Skeletal muscle tissue (tissue), 4 donors: Measurements from ENCODE around the gene BUB1B. TPM values are rescaled to one million over a fixed set of nuclear protein-coding genes. Genes with fewer than 3 reads are reported as not detected.
"Not testable (repeated sequence)": the region's sequence is repeated elsewhere in the genome, so short reads cannot be mapped to it uniquely, and the experiment has no call there.

Source experiments
- H3K27ac ChIP-seq: one replicate; pipeline ENCODE4 v1.7.0; 2013; ENCODE audit warnings: mild to moderate bottlenecking, low read depth, low read length, inconsistent platforms
- H3K27me3 ChIP-seq, 3 donors: one replicate each; pipeline ENCODE4 v1.7.0; 2013; ENCODE audit warnings: low read length in 3 of 3; ENCODE audit not compliant: control insufficient read depth in 3 of 3, insufficient read depth in 3 of 3
- H3K36me3 ChIP-seq, 3 donors: one replicate each; pipeline ENCODE4 v1.7.0; 2013; ENCODE audit warnings: low read length in 3 of 3; ENCODE audit not compliant: control insufficient read depth in 3 of 3, insufficient read depth in 3 of 3
- H3K4me1 ChIP-seq, 3 donors: one replicate each; pipeline ENCODE4 v1.7.0; 2013; ENCODE audit warnings: low read length in 3 of 3, mild to moderate bottlenecking in 3 of 3; ENCODE audit not compliant: control insufficient read depth in 3 of 3, insufficient read depth in 3 of 3
- H3K4me3 ChIP-seq, 3 donors: one replicate each; pipeline ENCODE4 v1.7.0; 2013; ENCODE audit warnings: low read length in 3 of 3
- H3K9ac ChIP-seq, 3 donors: one replicate each; pipeline ENCODE4 v1.7.0; 2013; ENCODE audit warnings: low read length in 3 of 3, mild to moderate bottlenecking in 3 of 3, moderate library complexity in 2 of 3, low read depth in 1 of 3
- H3K9me3 ChIP-seq, 3 donors: one replicate each; pipeline ENCODE4 v1.7.0; 2013; ENCODE audit warnings: low read length in 3 of 3; ENCODE audit not compliant: control insufficient read depth in 3 of 3
- total RNA-seq: library from RNA; depleted of rRNA; stranded (reverse); fragments of >200 nt; gene quantifications from one replicate; pipeline ENCODE4 v1.2.3, GENCODE V29; 2014
- donor health status: Osteomylitis.

The BUB1B gene
- total RNA-seq, 1 donor from 2014 or later = 8.4 TPM

- not testable (repeated sequence) for H3K36me3 ChIP-seq, H3K9me3 ChIP-seq, H3K9ac ChIP-seq, H3K4me3 ChIP-seq, H3K27me3 ChIP-seq, H3K27ac ChIP-seq
- peaks cover 19 to 22% (median 20%) of the 10 kb centered on the region in 3 donors for H3K4me1 ChIP-seq
Measured at GRCh38 chr15:40154821-40155220, 6.0 kb upstream of the BUB1B start.

GRCh38 chr15:40155270-40155910 is 5.5 kb upstream of the BUB1B start:
- Histone ChIP-seq H3K4me3 (no peak overlapping the region), H3K27me3 (no peaks in the 10 kb centered on the region), H3K9ac (no peak overlapping the region), H3K4me1 (peaks cover 13 to 17% (median 16%) of the 10 kb centered on the region in 3 donors), H3K9me3 (no peaks in the 10 kb centered on the region), H3K27ac (no peak overlapping the region), H3K36me3 (no peaks in the 10 kb centered on the region)

- Histone ChIP-seq H3K9ac (no peak overlapping the region), H3K27me3 (no peaks in the 10 kb centered on the region), H3K36me3 (no peaks in the 10 kb centered on the region), H3K27ac (no peak overlapping the region), H3K4me1 (peaks cover 4 to 12% (median 10%) of the 10 kb centered on the region in 3 donors), H3K9me3 (no peaks in the 10 kb centered on the region), H3K4me3 (no peak overlapping the region)
Measured at GRCh38 chr15:40157778-40158447, 3.0 kb upstream of the BUB1B start.

- Histone ChIP-seq H3K4me3 (no peak overlapping the region), H3K27ac (no peak overlapping the region), H3K27me3 (no peaks in the 10 kb centered on the region), H3K9me3 (no peaks in the 10 kb centered on the region), H3K9ac (no peak overlapping the region), H3K4me1 (peaks cover 4 to 12% (median 10%) of the 10 kb centered on the region in 3 donors), H3K36me3 (no peaks in the 10 kb centered on the region)
Measured at GRCh38 chr15:40160021-40160420, 848 bp upstream of the BUB1B start.

- no peak overlapping the region for H3K27ac ChIP-seq
- no peaks in the 10 kb centered on the region for H3K36me3 ChIP-seq
- H3K27me3 ChIP-seq = no peaks in the 10 kb centered on the region
- H3K9ac ChIP-seq = no peak overlapping the region
- peaks cover 4 to 12% (median 10%) of the 10 kb centered on the region in 3 donors for H3K4me1 ChIP-seq
- no peak overlapping the region for H3K4me3 ChIP-seq
- no peaks in the 10 kb centered on the region for H3K9me3 ChIP-seq
Measured at GRCh38 chr15:40161693-40162391, 973 bp downstream of the BUB1B start.

GRCh38 chr15:40162552-40162951 is 1.7 kb downstream of the BUB1B start:
- Histone ChIP-seq H3K4me3 (no peak overlapping the region), H3K9ac (no peak overlapping the region), H3K27ac (no peak overlapping the region), H3K27me3 (no peaks in the 10 kb centered on the region), H3K36me3 (no peaks in the 10 kb centered on the region), H3K9me3 (no peaks in the 10 kb centered on the region), H3K4me1 (peaks cover 4 to 12% (median 10%) of the 10 kb centered on the region in 3 donors)

GRCh38 chr15:40163657-40164416 is 3.0 kb downstream of the BUB1B start:
- Histone ChIP-seq H3K9me3 (no peaks in the 10 kb centered on the region), H3K36me3 (no peaks in the 10 kb centered on the region), H3K4me1 (peaks cover 4 to 12% (median 10%) of the 10 kb centered on the region in 3 donors), H3K27me3 (no peaks in the 10 kb centered on the region), H3K27ac (no peak overlapping the region), H3K9ac (no peak overlapping the region), H3K4me3 (no peak overlapping the region)

GRCh38 chr15:40167374-40167773 is 6.5 kb downstream of the BUB1B start:
- not testable (repeated sequence) for H3K9ac ChIP-seq

GRCh38 chr15:40175160-40175559 is 14.3 kb downstream of the BUB1B start:
- no peaks in the 10 kb centered on the region for H3K9me3 ChIP-seq
- H3K27ac ChIP-seq = no peak overlapping the region
- no peaks in the 10 kb centered on the region for H3K27me3 ChIP-seq
- no peaks in the 10 kb centered on the region for H3K36me3 ChIP-seq
- no peak overlapping the region for H3K9ac ChIP-seq
- no peaks in the 10 kb centered on the region for H3K4me1 ChIP-seq
- no peak overlapping the region for H3K4me3 ChIP-seq

More at GRCh38 chr15:40167374-40167773, 6.5 kb downstream of the BUB1B start:
- H3K4me1 ChIP-seq, H3K27ac ChIP-seq, H3K9me3 ChIP-seq, H3K27me3 ChIP-seq, H3K36me3 ChIP-seq, H3K4me3 ChIP-seq: not testable (repeated sequence)
